K562 treated with DMSO at 1 percent for 12 hours (cell line): Measurements from ENCODE around the gene HTR3E. TPM values are rescaled to one million over a fixed set of nuclear protein-coding genes. Genes with fewer than 3 reads are reported as not detected.

Source experiments
- total RNA-seq: library from RNA; unstranded; fragments of 300-600 nt; gene quantifications from 2 replicates; pipeline ENCODE4 v1.2.3, GENCODE V29; 2022; ENCODE audit not compliant: insufficient read depth

Gene HTR3E
- total RNA-seq, result not detected in 2 replicates

GRCh38 chr3:184096811-184097383 is at the start of gene HTR3E:
Gene HTR3E (plus strand): TSS chr3:184097064. CDS start chr3:184097530, 466 bp downstream.

GRCh38 chr3:184052767-184053166 is 44.1 kb upstream of the HTR3E start, which contains the start of gene HTR3C:
Gene HTR3C (plus strand): TSS chr3:184053047. CDS start chr3:184053081, 34 bp downstream.

GRCh38 chr3:184135149-184135910 is 38.5 kb downstream of the HTR3E start, which contains the start of gene EIF2B5:
Gene EIF2B5 (plus strand): TSS chr3:184135358. CDS start chr3:184135386, 28 bp downstream.

GRCh38 chr3:184154885-184155643 is 58.2 kb downstream of the HTR3E start, which contains the start of gene DVL3:
Gene DVL3 (plus strand): TSS chr3:184155377. CDS start chr3:184155636, 259 bp downstream.

Other genes with a start within 250 kb of the HTR3E start
- gene PARL, start 212.2 kb upstream of the HTR3E start, total RNA-seq, result 36.0 and 47.1 TPM in 2 replicates
- 10.7 and 30.3 TPM in 2 replicates for gene ABCC5, start 79.2 kb upstream of the HTR3E start, total RNA-seq
- not detected in 2 replicates for gene HTR3D, start 65.3 kb upstream of the HTR3E start, total RNA-seq
- not detected in 2 replicates for gene HTR3C, start 44.0 kb upstream of the HTR3E start, total RNA-seq
- 43.2 and 69.8 TPM in 2 replicates for gene EIF2B5, start 38.3 kb downstream of the HTR3E start, total RNA-seq
- 18.5 and 63.6 TPM in 2 replicates for gene DVL3, start 58.3 kb downstream of the HTR3E start, total RNA-seq
- gene AP2M1, start 77.8 kb downstream of the HTR3E start, total RNA-seq, result 473 and 546 TPM in 2 replicates
- 37.1 and 46.9 TPM in 2 replicates for gene ABCF3, start 89.1 kb downstream of the HTR3E start, total RNA-seq
- gene VWA5B2, start 132.5 kb downstream of the HTR3E start, total RNA-seq, result not detected in 2 replicates
- 64.3 and 90.9 TPM in 2 replicates for gene ALG3, start 151.9 kb downstream of the HTR3E start, total RNA-seq
- gene EEF1AKMT4, start 152.6 kb downstream of the HTR3E start, total RNA-seq, result 10.6 and 16.2 TPM in 2 replicates
- not detected in 2 replicates for gene CAMK2N2, start 164.5 kb downstream of the HTR3E start, total RNA-seq
- not detected in 2 replicates for gene ECE2, start 179.0 kb downstream of the HTR3E start, total RNA-seq
- gene PSMD2, start 202.2 kb downstream of the HTR3E start, total RNA-seq, result 273 and 379 TPM in 2 replicates
- gene EIF4G1, start 217.5 kb downstream of the HTR3E start, total RNA-seq, result 136 and 214 TPM in 2 replicates
- gene FAM131A, start 240.5 kb downstream of the HTR3E start, total RNA-seq, result 15.2 and 18.3 TPM in 2 replicates